ENCODE measurements around the gene ALX3.

The ALX3 gene

DNA sequence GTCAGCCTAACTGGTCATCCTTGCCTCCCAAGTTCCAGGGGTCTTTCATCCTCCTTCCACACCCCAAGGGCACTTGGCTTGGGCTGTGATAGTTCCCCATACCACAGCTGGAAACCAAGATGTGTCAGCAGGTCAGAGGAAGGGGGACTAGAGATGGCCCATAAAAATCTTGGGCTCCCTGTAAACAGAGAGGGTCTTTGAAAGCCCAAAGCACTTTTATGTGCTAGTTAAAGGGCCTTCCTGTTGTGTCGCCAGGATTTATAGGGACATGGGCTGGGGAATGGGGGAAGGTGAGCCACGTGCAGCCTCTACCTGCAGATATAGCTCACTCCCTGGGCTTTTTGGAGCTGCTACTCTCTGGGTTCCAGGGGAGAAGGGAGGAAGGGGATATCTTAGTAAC lies 29.9 kb upstream of the ALX3 start:
- no peak overlapping the region for H3K18ac ChIP-seq (ENCODE audit: low read length)

DNA sequence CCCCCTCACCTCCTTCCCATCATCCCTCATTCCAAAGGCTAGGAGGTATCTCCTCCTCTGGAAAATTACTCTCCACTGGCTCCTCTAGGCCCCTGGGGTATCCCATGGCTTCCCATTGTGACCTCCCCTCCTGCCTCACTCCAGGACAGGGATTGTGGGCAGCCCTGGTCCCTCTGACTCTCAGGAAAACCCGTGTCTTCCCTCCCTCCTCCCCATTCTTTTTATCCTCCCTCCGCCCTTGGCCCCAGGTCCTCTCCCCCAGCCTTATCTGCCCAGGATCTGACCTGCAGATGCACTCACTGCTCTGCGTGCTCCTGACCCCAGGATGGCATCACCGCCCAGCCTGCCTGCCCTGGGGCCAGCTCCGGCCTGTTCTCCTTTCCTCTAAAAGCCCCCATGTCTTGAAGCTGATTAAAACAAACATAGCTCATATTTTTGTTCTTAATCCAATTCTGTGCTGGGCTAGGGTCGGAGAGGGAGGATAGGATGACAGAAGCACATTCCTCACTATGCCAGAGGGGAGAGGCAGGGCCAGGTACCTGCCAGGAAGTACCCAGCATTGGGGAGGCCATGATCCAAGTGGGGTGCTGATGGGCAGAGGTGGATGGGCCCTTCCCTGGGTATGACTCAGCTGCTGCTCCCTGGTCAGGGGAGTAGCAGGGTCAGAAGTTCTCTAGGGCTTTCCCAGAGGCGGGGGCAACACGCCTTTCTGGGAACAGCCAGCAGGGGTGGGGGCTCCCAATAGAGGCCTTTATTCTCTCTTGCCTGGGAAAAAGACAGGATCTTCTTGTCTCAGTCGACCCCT lies 28.0 kb upstream of the ALX3 start:
- no peak overlapping the region for H2BK15ac ChIP-seq (ENCODE audit: low read length)
- H3K4me1 ChIP-seq (ENCODE audit: control insufficient read depth in 2 of 2, insufficient read depth in 1 of 2, low read depth in 1 of 2, low read length in 2 of 2) = peaks cover 0 to 2% of the 10 kb centered on the region in 2 donors
- no peak overlapping the region for H2BK120ac ChIP-seq (ENCODE audit: low read depth, low read length)
- no peak overlapping the region for H4K91ac ChIP-seq (ENCODE audit: low read depth, low read length, poor library complexity)
- H3K18ac ChIP-seq (ENCODE audit: low read length) = peak overlapping the region; percentile 1
- no peaks in the 10 kb centered on the region for H3K9me3 ChIP-seq (replicated peaks in 1 of 2; ENCODE audit: control insufficient read depth in 2 of 2, insufficient read depth in 1 of 2, low read depth in 1 of 2, low read length in 2 of 2)
- no peak overlapping the region for H3K4ac ChIP-seq (ENCODE audit: low read length)
- no peak overlapping the region for H2BK5ac ChIP-seq (ENCODE audit: low read length)
- H4K8ac ChIP-seq (ENCODE audit: low read depth, low read length) = no peak overlapping the region
- no peak overlapping the region for H2AK5ac ChIP-seq (ENCODE audit: low read depth, low read length)
- no peak overlapping the region for H3K27ac ChIP-seq (replicated peaks; ENCODE audit: low read length)
- no peak overlapping the region for H2BK12ac ChIP-seq (ENCODE audit: low read length)
- H3K36me3 ChIP-seq (replicated peaks in 1 of 2; ENCODE audit: control insufficient read depth in 2 of 2, insufficient read depth in 2 of 2, low read length in 2 of 2) = no peaks in the 10 kb centered on the region
- H3K4me2 ChIP-seq (ENCODE audit: insufficient read depth, low read length, poor library complexity, severe bottlenecking) = no peak overlapping the region
- no peak overlapping the region for H3K9ac ChIP-seq (ENCODE audit: low read depth, low read length, poor library complexity)
- peaks cover 0 to 81% (median 0%) of the 10 kb centered on the region in 3 experiments for H3K27me3 ChIP-seq (ENCODE audit: control insufficient read depth in 3 of 3, insufficient read depth in 3 of 3, low read depth in 1 of 3, low read length in 3 of 3)
- H3K79me1 ChIP-seq (ENCODE audit: low read depth, low read length) = no peaks in the 10 kb centered on the region
- H3K14ac ChIP-seq (ENCODE audit: low read length) = no peak overlapping the region
- H3K23ac ChIP-seq (ENCODE audit: low read depth, low read length, poor library complexity) = no peak overlapping the region
- H2AFZ ChIP-seq (ENCODE audit: low read length) = no peak overlapping the region
- WGBS, 2 donors (ENCODE audit: extremely low coverage in 2 of 2, insufficient read length in 2 of 2, insufficient replicate concordance in 1 of 2) = no CpG with 5 or more reads among the region's 9 CpGs
- no peak for DNase-seq (ENCODE audit: low spot score)
- H3K4me3 ChIP-seq (ENCODE audit: low read length in 2 of 2) = no peak overlapping the region

More for the DNA sequence above, 29.9 kb upstream of the ALX3 start:
- Histone ChIP-seq H3K9me3 (replicated peaks in 1 of 2; ENCODE audit: control insufficient read depth in 2 of 2, insufficient read depth in 1 of 2, low read depth in 1 of 2, low read length in 2 of 2) (no peaks in the 10 kb centered on the region), H3K4me3 (ENCODE audit: low read length in 2 of 2) (no peak overlapping the region), H2BK120ac (ENCODE audit: low read depth, low read length) (no peak overlapping the region), H3K9ac (ENCODE audit: low read depth, low read length, poor library complexity) (no peak overlapping the region), H3K27me3 (ENCODE audit: control insufficient read depth in 3 of 3, insufficient read depth in 3 of 3, low read depth in 1 of 3, low read length in 3 of 3) (peaks cover 0 to 80% (median 0%) of the 10 kb centered on the region in 3 experiments), H3K4me2 (ENCODE audit: insufficient read depth, low read length, poor library complexity, severe bottlenecking) (no peak overlapping the region), H4K91ac (ENCODE audit: low read depth, low read length, poor library complexity) (no peak overlapping the region), H3K79me1 (ENCODE audit: low read depth, low read length) (no peaks in the 10 kb centered on the region), H3K4ac (ENCODE audit: low read length) (no peak overlapping the region), H3K23ac (ENCODE audit: low read depth, low read length, poor library complexity) (no peak overlapping the region), H2BK12ac (ENCODE audit: low read length) (no peak overlapping the region), H2AK5ac (ENCODE audit: low read depth, low read length) (no peak overlapping the region), H2BK15ac (ENCODE audit: low read length) (no peak overlapping the region), H2AFZ (ENCODE audit: low read length) (no peak overlapping the region), H4K8ac (ENCODE audit: low read depth, low read length) (no peak overlapping the region), H3K36me3 (replicated peaks in 1 of 2; ENCODE audit: control insufficient read depth in 2 of 2, insufficient read depth in 2 of 2, low read length in 2 of 2) (no peaks in the 10 kb centered on the region), H3K27ac (replicated peaks; ENCODE audit: low read length) (no peak overlapping the region), H3K14ac (ENCODE audit: low read length) (no peak overlapping the region), H2BK5ac (ENCODE audit: low read length) (no peak overlapping the region), H3K4me1 (ENCODE audit: control insufficient read depth in 2 of 2, insufficient read depth in 1 of 2, low read depth in 1 of 2, low read length in 2 of 2) (peaks cover 0 to 2% of the 10 kb centered on the region in 2 donors)
- no peak for DNase-seq (ENCODE audit: low spot score)
- WGBS, 2 donors (ENCODE audit: extremely low coverage in 2 of 2, insufficient read length in 2 of 2, insufficient replicate concordance in 1 of 2) = no CpG with 5 or more reads among the region's 2 CpGs

DNA sequence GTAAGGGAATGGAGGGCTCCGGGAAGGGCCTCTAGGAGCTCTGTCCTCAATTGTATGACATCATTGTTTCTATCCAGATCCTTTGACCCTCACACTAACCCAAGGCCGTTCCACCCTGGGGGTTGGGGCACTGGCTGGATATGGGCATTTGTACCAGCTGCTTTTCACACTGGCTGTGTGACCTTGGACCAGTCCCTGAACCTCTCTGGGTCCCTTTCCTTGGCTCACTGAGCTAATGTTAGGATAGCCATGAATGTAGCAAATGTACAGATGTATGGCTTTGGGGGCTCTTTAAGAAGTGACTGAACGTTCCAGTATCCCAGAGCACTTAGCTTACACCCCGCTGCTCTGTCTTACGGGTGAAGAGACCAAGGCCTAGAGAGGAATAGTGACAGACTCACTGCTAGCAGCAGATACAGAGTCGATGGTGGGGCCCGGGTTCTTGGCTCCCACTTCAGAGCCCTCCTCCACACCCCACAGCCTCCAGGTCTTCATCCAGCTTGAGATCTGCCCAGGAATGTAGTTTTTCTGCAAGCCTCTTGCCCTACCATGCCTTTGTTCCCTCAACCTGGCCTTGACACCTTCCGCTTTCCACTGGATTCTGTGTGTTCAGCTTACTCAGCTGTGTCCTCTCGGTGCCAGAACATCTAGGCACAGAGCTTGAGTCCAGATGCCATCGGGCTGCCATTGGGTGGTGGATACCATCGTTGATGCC lies 27.2 kb upstream of the ALX3 start:
- WGBS, 2 donors (ENCODE audit: extremely low coverage in 2 of 2, insufficient read length in 2 of 2, insufficient replicate concordance in 1 of 2) = no CpG with 5 or more reads among the region's 11 CpGs
- Histone ChIP-seq H3K4me1 (ENCODE audit: control insufficient read depth in 2 of 2, insufficient read depth in 1 of 2, low read depth in 1 of 2, low read length in 2 of 2) (peaks cover 0 to 2% of the 10 kb centered on the region in 2 donors), H2BK15ac (ENCODE audit: low read length) (no peak overlapping the region), H3K9ac (ENCODE audit: low read depth, low read length, poor library complexity) (no peak overlapping the region), H2BK5ac (ENCODE audit: low read length) (no peak overlapping the region), H3K14ac (ENCODE audit: low read length) (no peak overlapping the region), H2BK12ac (ENCODE audit: low read length) (no peak overlapping the region), H4K91ac (ENCODE audit: low read depth, low read length, poor library complexity) (no peak overlapping the region), H2BK120ac (ENCODE audit: low read depth, low read length) (no peak overlapping the region), H3K4me2 (ENCODE audit: insufficient read depth, low read length, poor library complexity, severe bottlenecking) (no peak overlapping the region), H3K36me3 (replicated peaks in 1 of 2; ENCODE audit: control insufficient read depth in 2 of 2, insufficient read depth in 2 of 2, low read length in 2 of 2) (no peaks in the 10 kb centered on the region), H3K27ac (replicated peaks; ENCODE audit: low read length) (no peak overlapping the region), H3K23ac (ENCODE audit: low read depth, low read length, poor library complexity) (no peak overlapping the region), H3K18ac (ENCODE audit: low read length) (no peak overlapping the region), H3K4ac (ENCODE audit: low read length) (no peak overlapping the region), H2AK5ac (ENCODE audit: low read depth, low read length) (no peak overlapping the region), H3K9me3 (replicated peaks in 1 of 2; ENCODE audit: control insufficient read depth in 2 of 2, insufficient read depth in 1 of 2, low read depth in 1 of 2, low read length in 2 of 2) (no peaks in the 10 kb centered on the region), H4K8ac (ENCODE audit: low read depth, low read length) (no peak overlapping the region), H3K79me1 (ENCODE audit: low read depth, low read length) (no peaks in the 10 kb centered on the region), H2AFZ (ENCODE audit: low read length) (no peak overlapping the region), H3K27me3 (ENCODE audit: control insufficient read depth in 3 of 3, insufficient read depth in 3 of 3, low read depth in 1 of 3, low read length in 3 of 3) (peaks cover 0 to 80% (median 0%) of the 10 kb centered on the region in 3 experiments), H3K4me3 (ENCODE audit: low read length in 2 of 2) (no peak overlapping the region)
- no peak for DNase-seq (ENCODE audit: low spot score)

DNA sequence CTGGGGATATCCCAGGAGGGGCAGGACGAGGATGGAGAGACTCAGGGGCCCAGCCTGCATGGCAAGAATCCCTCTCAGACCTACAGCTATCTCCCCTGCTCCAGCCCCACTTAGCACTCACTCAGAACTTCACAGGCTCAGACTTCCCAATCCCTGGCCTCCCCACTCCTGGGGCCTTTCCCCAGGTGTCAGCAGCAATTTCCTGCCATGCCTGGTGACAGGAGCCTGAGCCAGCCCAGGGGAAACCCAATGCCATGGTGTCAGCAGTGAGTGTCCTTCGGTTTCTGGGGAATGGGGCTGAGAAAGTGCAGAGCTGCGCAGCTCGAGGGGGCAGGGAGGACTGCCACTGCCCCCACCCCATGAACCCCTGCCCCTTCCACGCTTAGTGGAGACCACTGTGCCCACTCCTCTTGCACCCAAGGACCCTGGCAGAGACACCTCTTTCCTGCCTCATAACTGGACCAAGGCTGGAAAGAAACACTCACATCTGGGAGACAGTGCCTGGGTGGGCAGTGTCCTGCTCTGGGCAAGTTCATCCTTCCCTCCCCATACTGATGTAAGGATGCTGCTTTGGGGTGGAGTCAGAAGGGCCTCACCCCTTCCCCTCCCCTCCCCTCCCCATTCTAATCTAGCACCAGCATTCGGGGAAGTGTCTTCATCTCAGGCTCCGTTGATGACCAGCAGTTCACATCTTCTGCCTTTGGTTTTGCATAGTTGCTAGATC lies 24.6 kb upstream of the ALX3 start:
- peaks cover 0 to 73% (median 0%) of the 10 kb centered on the region in 3 experiments for H3K27me3 ChIP-seq (ENCODE audit: control insufficient read depth in 3 of 3, insufficient read depth in 3 of 3, low read depth in 1 of 3, low read length in 3 of 3)
- H2AK5ac ChIP-seq (ENCODE audit: low read depth, low read length) = no peak overlapping the region
- H4K8ac ChIP-seq (ENCODE audit: low read depth, low read length) = no peak overlapping the region
- no peak overlapping the region for H2BK15ac ChIP-seq (ENCODE audit: low read length)
- H2BK120ac ChIP-seq (ENCODE audit: low read depth, low read length) = no peak overlapping the region
- H3K4ac ChIP-seq (ENCODE audit: low read length) = no peak overlapping the region
- no peak overlapping the region for H3K4me2 ChIP-seq (ENCODE audit: insufficient read depth, low read length, poor library complexity, severe bottlenecking)
- no peak overlapping the region for H3K23ac ChIP-seq (ENCODE audit: low read depth, low read length, poor library complexity)
- no peak overlapping the region for H4K91ac ChIP-seq (ENCODE audit: low read depth, low read length, poor library complexity)
- peak overlapping the region; percentile 7 for H3K9ac ChIP-seq (ENCODE audit: low read depth, low read length, poor library complexity)
- H3K18ac ChIP-seq (ENCODE audit: low read length) = no peak overlapping the region
- H3K9me3 ChIP-seq (replicated peaks in 1 of 2; ENCODE audit: control insufficient read depth in 2 of 2, insufficient read depth in 1 of 2, low read depth in 1 of 2, low read length in 2 of 2) = no peaks in the 10 kb centered on the region
- no peaks in the 10 kb centered on the region for H3K79me1 ChIP-seq (ENCODE audit: low read depth, low read length)
- DNase-seq (ENCODE audit: low spot score) = no peak
- H3K27ac ChIP-seq (replicated peaks; ENCODE audit: low read length) = no peak overlapping the region
- H3K14ac ChIP-seq (ENCODE audit: low read length) = no peak overlapping the region
- no peak overlapping the region for H2BK5ac ChIP-seq (ENCODE audit: low read length)
- H3K4me1 ChIP-seq (ENCODE audit: control insufficient read depth in 2 of 2, insufficient read depth in 1 of 2, low read depth in 1 of 2, low read length in 2 of 2) = peaks cover 0 to 2% of the 10 kb centered on the region in 2 donors
- no peaks in the 10 kb centered on the region for H3K36me3 ChIP-seq (replicated peaks in 1 of 2; ENCODE audit: control insufficient read depth in 2 of 2, insufficient read depth in 2 of 2, low read length in 2 of 2)
- no peak overlapping the region for H2AFZ ChIP-seq (ENCODE audit: low read length)
- no peak overlapping the region for H3K4me3 ChIP-seq (ENCODE audit: low read length in 2 of 2)
- WGBS, 2 donors (ENCODE audit: extremely low coverage in 2 of 2, insufficient read length in 2 of 2, insufficient replicate concordance in 1 of 2) = no CpG with 5 or more reads among the region's 7 CpGs
- H2BK12ac ChIP-seq (ENCODE audit: low read length) = no peak overlapping the region
